Omental fat pad (tissue), 4 donors: ENCODE results near the gene XKR7. TPM values are rescaled to one million over a fixed set of nuclear protein-coding genes. Genes with fewer than 3 reads are reported as not detected.

Experiments
- ATAC-seq: fragments of 150-250 bp; one replicate; pipeline ENCODE4 v1.9.1; 2016; ENCODE audit warnings: mild to moderate bottlenecking, moderate library complexity; ENCODE audit not compliant: low FRiP score
- DNase-seq: peaks from one replicate; pipeline ENCODE4 v3.0.0-alpha.2; 2019; ENCODE audit warnings: low spot score
- CTCF ChIP-seq, 3 donors: fragments of 450-650 bp; IDR thresholded peaks; one replicate each; pipeline ENCODE4 v1.5.1; 2016 to 2017; ENCODE audit warnings: antibody characterized with exemption in 3 of 3, mild to moderate bottlenecking in 3 of 3, moderate library complexity in 2 of 3
- total RNA-seq, 4 donors: library from RNA; depleted of rRNA; stranded (reverse); fragments of >200 nt; gene quantifications; one replicate each; pipeline ENCODE4 v1.1.0, GENCODE V29; 2016

XKR7 gene
- total RNA-seq, 4 donors from 2014 or later = not detected

- DNase-seq = peak; percentile 89
- TF ChIP-seq CTCF (IDR thresholded peaks at IDR 0.05) = peak in 1 of 3 donors; percentile 75
- ATAC-seq = peak; percentile 99
Measured at GRCh38 chr20:31951530-31952453, 16.2 kb upstream of the XKR7 start, which contains the start of gene PDRG1. PDRG1 (minus strand) TSS chr20:31952046; CDS start chr20:31951961, 85 bp downstream.

GRCh38 chr20:31953556-31954148 lies 14.3 kb upstream of the XKR7 start:
- ATAC-seq (no peak), DNase-seq (no peak)
- TF ChIP-seq CTCF (IDR thresholded peaks at IDR 0.05) = no peak

- no peak for TF ChIP-seq CTCF (IDR thresholded peaks at IDR 0.05)
- ATAC-seq (no peak), DNase-seq (no peak)
Measured at GRCh38 chr20:31954500-31954899, 13.5 kb upstream of the XKR7 start.

DNA sequence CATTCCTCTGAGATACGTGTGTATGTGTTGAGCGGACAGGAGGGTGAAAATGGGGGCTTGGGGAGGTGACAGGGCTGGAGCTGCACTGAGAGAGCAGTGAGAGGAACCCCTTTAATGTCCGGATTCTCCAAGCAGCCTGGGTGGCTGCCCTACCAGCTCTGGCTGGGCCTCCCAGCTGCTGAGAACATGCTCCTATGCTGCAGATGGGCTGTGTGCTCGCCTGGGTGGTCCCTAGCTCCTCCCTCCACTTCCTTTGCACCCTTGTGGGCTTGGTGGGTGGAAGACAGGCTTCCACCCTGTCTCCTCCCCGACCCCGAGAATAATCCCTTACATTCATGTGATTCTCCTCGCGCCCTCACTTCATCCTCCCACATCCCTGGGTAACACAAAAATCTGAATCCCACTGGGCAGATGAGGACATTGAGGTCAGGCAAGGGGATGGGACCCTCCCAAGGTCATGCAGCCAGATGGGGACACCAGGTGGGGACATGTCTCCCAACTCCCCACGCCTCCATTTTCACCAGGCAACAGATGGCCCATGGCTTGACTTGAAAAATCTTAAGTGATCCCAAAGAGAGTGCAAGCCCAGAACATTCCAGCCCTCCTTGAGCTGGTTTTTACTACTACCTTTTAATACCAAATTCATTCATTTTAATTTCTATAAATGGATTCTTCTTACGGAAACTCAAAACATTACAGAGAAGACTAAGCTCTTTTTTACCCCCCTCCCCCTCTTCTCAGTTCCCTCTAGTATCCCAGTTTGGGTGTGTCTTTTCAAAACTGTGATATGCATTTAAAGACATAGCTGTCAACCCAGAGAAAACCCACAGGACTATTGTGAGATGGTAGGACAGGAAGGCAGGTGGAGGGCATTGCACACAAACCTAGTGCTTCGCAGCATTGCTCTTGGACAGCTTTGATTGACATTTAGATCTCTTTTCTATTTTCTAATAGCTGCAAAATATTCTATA lies 11.1 kb upstream of the XKR7 start:
- no peak for TF ChIP-seq CTCF (IDR thresholded peaks at IDR 0.05)
- DNase-seq (no peak), ATAC-seq (no peak)

GRCh38 chr20:31962761-31963160 lies 5.2 kb upstream of the XKR7 start:
- ATAC-seq = no peak

More at GRCh38 chr20:31962761-31963160, 5.2 kb upstream of the XKR7 start:
- no peak for TF ChIP-seq CTCF (IDR thresholded peaks at IDR 0.05)
- DNase-seq = no peak
